Activated T-cell treated with anti-CD3 and anti-CD28 coated beads, Interleukin-2, amount 50 U/mL, for 4 hours (primary cell): Measurements from ENCODE around the gene LPGAT1. TPM values are rescaled to one million over a fixed set of nuclear protein-coding genes. Genes with fewer than 3 reads are reported as not detected.
"Not testable (repeated sequence)": the region's sequence is repeated elsewhere in the genome, so short reads cannot be mapped to it uniquely, and the experiment has no call there.

ENCODE experiments used
- ATAC-seq, 2 donors: fragments of 200-7000 bp; cut with Tn5 transposase; one replicate each; pipeline ENCODE4 v1.10.0; 2021
- DNase-seq: peaks from one replicate; pipeline ENCODE4 v3.0.0-alpha.2; 2020
- H3K27me3 Mint-ChIP-seq: one replicate; pipeline ENCODE4 v1.8.0; 2021; ENCODE audit warnings: low read depth, mixed read lengths
- H3K36me3 Mint-ChIP-seq: one replicate; pipeline ENCODE4 v1.8.0; 2022; ENCODE audit warnings: mixed read lengths; ENCODE audit not compliant: insufficient read depth
- H3K4me1 Mint-ChIP-seq: one replicate; pipeline ENCODE4 v1.8.0; 2021; ENCODE audit warnings: low read depth, mixed read lengths
- H3K4me3 Mint-ChIP-seq: one replicate; pipeline ENCODE4 v1.8.0; 2021; ENCODE audit warnings: mild to moderate bottlenecking, moderate library complexity, mixed read lengths
- H3K9me3 Mint-ChIP-seq: one replicate; pipeline ENCODE4 v1.8.0; 2021; ENCODE audit warnings: mixed read lengths
- total RNA-seq, 3 donors: library from RNA; stranded (reverse); gene quantifications; one replicate each; pipeline ENCODE4 v1.2.1, GENCODE V29; 2021

The LPGAT1 gene
- total RNA-seq, 3 donors from 2014 or later = 31.7 to 46.9 (median 36.0) TPM

DNA sequence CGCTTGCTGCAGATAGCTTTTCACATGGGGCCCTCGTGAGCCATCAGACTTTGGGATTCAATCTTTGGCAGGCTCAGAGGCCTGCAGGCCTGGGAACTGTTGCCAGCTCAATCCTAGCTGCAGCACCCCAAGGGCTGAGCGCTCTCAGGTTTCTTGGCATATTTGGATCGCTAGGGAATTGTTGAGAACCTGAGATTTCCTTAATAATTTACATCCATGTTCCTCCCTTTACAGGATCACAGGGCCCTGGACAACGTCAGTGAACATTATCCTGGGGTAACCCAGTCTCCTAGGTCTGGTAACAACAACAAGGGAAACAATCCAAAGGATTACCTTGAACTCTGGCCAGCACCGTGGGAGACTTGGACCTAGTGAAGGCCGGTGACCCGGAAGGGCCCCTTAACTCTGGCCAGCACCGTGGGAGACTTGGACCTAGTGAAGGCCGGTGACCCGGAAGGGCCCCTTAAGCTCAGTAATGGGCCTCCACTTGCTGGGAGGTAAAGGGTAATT is 105.8 kb downstream of the LPGAT1 start:
- Mint-ChIP-seq H3K36me3 (no peaks in the 10 kb centered on the region), H3K9me3 (no peaks in the 10 kb centered on the region), H3K27me3 (peaks cover 2% of the 10 kb centered on the region), H3K4me1 (no peaks in the 10 kb centered on the region), H3K4me3 (no peak overlapping the region)
- no peak for ATAC-seq
- no peak for DNase-seq

DNA sequence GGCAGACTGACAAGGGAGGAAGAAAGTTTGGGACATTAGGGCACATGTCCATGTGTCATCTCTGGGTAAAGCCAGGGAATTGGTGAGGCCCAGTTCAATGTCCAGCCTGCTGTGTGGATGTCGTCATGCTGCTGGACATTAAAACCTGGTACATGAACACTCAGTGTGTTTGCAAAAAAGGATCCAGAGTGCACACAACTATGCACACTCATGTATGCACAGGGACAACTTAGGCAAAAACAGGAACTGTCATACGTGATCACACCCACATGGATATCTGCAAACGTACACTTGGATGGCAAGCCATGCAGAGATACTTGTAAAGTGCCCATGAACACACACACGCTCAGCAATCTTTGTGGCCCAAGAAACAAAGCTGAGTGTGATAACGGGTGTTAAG is 107.3 kb downstream of the LPGAT1 start:
- Mint-ChIP-seq H3K9me3 (no peaks in the 10 kb centered on the region), H3K36me3 (no peaks in the 10 kb centered on the region), H3K4me3 (no peak overlapping the region), H3K27me3 (peaks cover 2% of the 10 kb centered on the region), H3K4me1 (no peaks in the 10 kb centered on the region)
- ATAC-seq = no peak
- DNase-seq = no peak

DNA sequence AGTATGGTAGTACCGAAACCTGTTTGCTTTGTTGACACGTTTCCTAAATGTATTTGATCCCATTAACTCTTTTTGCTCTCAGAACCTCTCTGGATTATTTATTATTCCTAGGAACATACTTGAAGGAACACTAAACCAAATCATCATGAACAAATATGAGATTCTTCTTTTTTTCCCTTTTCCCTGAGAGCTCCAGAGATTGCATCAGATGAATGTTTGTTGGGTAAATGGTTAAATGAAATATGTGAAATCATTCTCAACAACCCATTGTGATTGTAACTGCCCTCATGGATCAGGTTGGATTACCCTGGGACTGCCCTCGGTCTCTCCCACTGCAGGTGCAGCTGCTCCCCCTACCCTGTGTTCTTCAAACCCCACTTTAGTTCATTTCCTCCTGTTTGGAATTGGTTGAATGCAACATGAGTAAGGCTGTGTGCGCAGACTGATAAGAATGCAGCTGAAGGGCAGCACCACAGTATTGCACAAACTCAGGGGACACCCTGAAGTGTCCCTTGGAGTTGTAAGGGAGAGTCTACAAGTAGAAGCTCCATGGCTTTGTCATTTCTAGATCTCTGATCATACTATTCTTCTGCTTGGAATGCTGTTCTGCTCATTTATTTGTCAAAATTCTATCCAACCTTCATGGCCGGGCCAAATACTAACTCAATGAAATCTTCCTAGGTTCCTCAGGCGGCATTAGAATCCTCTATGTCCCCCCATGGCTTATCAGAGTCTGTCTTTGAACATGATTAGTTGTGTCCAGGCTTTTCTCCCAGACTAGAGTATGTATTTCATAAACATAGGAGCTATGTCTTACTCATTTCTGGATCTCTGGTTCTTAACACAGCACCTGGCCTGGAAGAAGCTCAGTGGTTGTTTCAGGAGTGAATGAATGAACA is 108.0 kb downstream of the LPGAT1 start:
- DNase-seq (no peak), ATAC-seq (no peak)
- H3K4me3 Mint-ChIP-seq = no peak overlapping the region
- H3K36me3 Mint-ChIP-seq = no peaks in the 10 kb centered on the region
- H3K27me3 Mint-ChIP-seq = peaks cover 2% of the 10 kb centered on the region
- H3K9me3 Mint-ChIP-seq = no peaks in the 10 kb centered on the region
- no peaks in the 10 kb centered on the region for H3K4me1 Mint-ChIP-seq

DNA sequence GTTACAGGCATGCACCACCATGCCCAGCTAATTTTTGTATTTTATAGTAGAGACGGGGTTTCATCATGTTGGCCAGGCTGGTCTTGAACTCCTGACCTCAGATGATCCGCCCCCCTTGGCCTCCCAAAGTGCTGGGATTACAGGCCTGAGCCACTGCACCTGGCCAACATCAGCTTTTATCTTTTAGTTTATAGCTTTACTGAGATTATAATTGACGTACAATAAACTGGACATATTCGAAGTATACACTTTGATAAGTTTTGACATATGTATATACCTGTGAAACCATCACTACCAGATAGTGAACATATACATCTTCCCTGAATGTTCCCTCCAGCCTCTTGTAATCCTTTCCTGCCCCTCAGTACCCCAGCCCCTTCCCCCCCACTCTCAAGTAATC is 114.0 kb downstream of the LPGAT1 start:
- H3K4me1 Mint-ChIP-seq, H3K9me3 Mint-ChIP-seq, ATAC-seq, H3K27me3 Mint-ChIP-seq, H3K4me3 Mint-ChIP-seq, H3K36me3 Mint-ChIP-seq, DNase-seq: not testable (repeated sequence)

DNA sequence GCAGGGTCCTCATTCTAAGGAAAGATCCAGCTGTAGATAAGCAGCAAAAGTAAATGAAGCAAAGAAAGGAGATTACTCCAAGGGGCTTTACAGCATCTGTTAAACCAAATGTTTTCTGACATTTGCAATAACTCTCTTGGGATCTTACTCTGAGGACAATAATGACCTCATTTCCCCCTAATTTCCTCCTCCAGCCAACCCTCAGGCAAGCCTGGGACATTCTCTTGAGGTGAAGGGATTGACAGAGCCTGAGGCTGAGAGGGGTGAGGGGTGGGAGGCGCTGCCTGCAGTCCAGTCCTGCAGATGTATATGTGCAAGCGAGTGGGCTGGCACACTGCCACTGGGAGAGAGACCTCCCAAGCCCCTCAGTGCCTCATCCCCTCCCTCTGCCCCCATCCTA is 114.6 kb downstream of the LPGAT1 start:
- no peaks in the 10 kb centered on the region for H3K4me1 Mint-ChIP-seq
- no peak for ATAC-seq

DNA sequence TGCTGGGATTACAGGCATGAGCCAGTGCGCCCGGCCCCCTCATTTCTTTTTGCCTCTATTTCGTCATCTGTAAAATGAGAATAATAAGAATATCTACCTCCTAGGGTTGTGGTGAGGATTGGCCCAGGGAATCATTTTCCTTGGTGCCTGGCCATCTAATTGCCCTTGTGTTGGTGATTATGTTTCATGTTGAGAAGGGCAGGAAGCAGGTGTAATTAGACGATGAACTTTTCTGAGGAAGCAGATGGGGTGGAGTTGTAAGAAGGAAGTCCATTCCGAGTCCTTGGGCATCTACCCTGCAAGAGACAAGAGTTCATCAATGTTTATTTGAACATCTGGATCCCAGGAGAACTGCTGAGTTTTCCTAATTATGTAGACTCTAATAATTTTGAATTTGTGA is 116.4 kb downstream of the LPGAT1 start:
- H3K4me1 Mint-ChIP-seq = no peaks in the 10 kb centered on the region
- H3K9me3 Mint-ChIP-seq = no peaks in the 10 kb centered on the region
- DNase-seq = no peak
- no peaks in the 10 kb centered on the region for H3K27me3 Mint-ChIP-seq
- no peak for ATAC-seq
- no peaks in the 10 kb centered on the region for H3K36me3 Mint-ChIP-seq
- no peak overlapping the region for H3K4me3 Mint-ChIP-seq

More for the DNA sequence above, 114.6 kb downstream of the LPGAT1 start:
- Mint-ChIP-seq H3K36me3 (no peaks in the 10 kb centered on the region), H3K4me3 (no peak overlapping the region), H3K27me3 (no peaks in the 10 kb centered on the region), H3K9me3 (no peaks in the 10 kb centered on the region)
- DNase-seq = no peak

DNA sequence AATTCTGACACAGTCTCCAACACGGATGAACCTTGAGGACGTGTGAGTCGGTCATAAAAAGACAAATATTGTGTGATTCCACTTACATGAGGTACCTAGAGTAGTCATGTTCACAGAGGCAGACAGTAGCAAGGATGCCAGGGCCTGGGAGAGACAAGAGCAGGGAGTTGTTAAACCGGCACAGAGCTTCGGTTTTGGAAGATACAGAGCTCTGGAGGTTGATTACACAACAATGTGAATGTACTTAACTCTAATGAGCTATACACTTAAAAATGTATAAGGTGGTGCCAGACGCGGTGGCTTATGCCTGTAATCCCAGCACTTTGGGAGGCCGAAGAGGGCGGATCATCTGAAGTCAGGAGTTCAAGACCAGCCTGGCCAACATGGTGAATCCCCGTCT is 117.3 kb downstream of the LPGAT1 start:
- H3K9me3 Mint-ChIP-seq = no peaks in the 10 kb centered on the region
- no peaks in the 10 kb centered on the region for H3K27me3 Mint-ChIP-seq
- no peak for ATAC-seq
- H3K4me3 Mint-ChIP-seq = no peak overlapping the region
- H3K4me1 Mint-ChIP-seq = no peaks in the 10 kb centered on the region
- no peak for DNase-seq
- no peaks in the 10 kb centered on the region for H3K36me3 Mint-ChIP-seq

DNA sequence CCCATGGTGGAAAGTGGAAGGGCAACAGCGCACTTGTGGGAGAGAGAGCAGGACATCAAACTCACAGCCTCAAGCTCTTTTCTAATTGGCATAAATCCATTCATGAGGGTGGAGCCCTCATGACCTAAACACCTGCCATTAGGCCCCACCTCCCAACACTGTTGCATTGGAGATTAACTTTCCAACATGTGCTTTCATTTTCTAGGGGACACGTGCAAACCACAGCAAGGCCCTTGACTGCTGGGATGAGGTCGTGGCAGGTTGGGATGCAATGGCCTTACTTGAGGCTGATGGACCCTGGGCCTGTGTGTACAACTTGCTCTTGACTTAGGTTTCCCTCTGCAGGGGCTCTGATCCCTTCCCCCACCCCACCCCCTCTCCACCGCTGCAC is 119.3 kb downstream of the LPGAT1 start:
- no peaks in the 10 kb centered on the region for H3K4me1 Mint-ChIP-seq
- no peak for ATAC-seq
- DNase-seq = no peak
- H3K4me3 Mint-ChIP-seq = no peak overlapping the region
- no peaks in the 10 kb centered on the region for H3K9me3 Mint-ChIP-seq
- no peaks in the 10 kb centered on the region for H3K36me3 Mint-ChIP-seq
- H3K27me3 Mint-ChIP-seq = no peaks in the 10 kb centered on the region

DNA sequence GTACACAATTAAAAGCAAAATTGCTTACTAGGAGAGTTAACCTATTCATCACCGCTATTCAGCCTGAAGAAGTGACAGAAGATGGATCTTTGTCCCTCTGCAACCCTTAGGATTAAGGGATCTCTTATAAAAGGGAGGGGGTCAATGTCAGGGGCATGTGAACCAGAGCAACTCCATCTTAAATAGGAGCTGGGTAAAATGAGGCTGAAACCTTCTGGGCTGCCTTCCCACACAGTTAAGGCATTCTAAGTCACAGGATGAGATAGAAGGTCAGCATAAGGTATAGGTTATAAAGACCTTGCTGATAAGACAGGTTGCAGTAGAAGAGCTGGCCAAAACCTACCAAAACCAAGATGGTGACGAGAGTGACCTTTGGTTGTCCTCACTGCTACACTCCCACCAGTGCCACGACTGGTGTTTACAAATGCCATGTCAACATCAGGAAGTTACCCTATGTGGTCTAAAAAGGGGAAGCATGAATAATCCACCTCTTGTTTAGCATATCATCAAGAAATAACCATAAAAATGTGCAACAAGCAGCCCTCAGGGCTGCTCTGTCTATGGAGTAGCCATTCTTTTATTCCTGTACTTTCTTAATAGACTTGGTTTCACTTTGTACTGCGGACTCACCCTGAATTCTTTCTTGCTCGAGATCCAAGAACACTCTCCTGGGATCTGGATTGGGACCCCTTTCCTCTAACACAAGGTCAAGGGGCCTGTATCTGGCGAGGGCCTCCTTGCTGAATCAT is 119.8 kb downstream of the LPGAT1 start:
- ATAC-seq (no peak), DNase-seq (no peak)
- Mint-ChIP-seq H3K4me1 (no peaks in the 10 kb centered on the region), H3K27me3 (no peaks in the 10 kb centered on the region), H3K9me3 (no peaks in the 10 kb centered on the region), H3K36me3 (no peaks in the 10 kb centered on the region), H3K4me3 (no peak overlapping the region)

DNA sequence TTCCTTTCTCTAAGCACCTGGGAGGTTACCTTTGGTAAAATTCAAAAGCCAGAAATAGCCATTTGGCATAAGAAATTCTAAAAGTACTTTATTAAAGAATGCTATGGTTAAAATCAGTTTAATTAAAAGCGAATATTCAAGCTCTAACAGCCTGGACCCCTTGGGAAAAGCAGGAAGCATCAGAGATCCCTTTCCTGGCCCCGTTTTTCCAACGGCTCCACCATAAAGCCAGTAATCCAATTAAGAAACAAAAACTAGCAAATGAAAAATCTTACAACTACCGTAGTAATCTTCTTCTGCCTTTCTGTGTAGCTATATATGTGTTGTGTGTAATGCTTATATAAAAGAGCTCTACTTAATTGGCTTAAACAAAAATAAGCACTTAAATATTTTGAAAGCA is 121.6 kb downstream of the LPGAT1 start:
- H3K27me3 Mint-ChIP-seq = no peaks in the 10 kb centered on the region
- H3K4me3 Mint-ChIP-seq = no peak overlapping the region
- DNase-seq (no peak), ATAC-seq (no peak)
- H3K4me1 Mint-ChIP-seq = no peaks in the 10 kb centered on the region
- H3K36me3 Mint-ChIP-seq = no peaks in the 10 kb centered on the region
- no peaks in the 10 kb centered on the region for H3K9me3 Mint-ChIP-seq

DNA sequence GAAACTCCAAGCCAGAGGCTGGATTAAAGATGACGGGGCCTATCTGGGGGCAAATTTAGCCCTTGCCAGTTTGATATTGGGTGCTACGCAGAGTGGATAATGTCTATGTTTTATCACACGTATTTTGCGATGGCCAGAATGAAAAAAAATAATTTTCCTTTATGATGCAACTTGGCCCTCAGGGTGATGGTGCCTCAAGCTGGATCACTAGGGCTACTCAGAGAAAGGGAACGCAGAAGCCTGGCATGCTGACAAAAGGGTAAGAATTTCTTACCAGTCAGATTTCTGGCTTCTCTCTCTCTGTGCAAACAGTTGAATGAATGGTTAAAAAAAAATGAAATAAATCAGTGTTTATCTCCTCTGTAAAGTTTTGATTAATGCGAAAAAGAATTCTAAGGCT is 122.6 kb downstream of the LPGAT1 start:
- H3K9me3 Mint-ChIP-seq = no peaks in the 10 kb centered on the region
- no peak for ATAC-seq
- H3K36me3 Mint-ChIP-seq = no peaks in the 10 kb centered on the region
- H3K27me3 Mint-ChIP-seq = no peaks in the 10 kb centered on the region
- H3K4me1 Mint-ChIP-seq = no peaks in the 10 kb centered on the region
- no peak for DNase-seq
- H3K4me3 Mint-ChIP-seq = no peak overlapping the region

DNA sequence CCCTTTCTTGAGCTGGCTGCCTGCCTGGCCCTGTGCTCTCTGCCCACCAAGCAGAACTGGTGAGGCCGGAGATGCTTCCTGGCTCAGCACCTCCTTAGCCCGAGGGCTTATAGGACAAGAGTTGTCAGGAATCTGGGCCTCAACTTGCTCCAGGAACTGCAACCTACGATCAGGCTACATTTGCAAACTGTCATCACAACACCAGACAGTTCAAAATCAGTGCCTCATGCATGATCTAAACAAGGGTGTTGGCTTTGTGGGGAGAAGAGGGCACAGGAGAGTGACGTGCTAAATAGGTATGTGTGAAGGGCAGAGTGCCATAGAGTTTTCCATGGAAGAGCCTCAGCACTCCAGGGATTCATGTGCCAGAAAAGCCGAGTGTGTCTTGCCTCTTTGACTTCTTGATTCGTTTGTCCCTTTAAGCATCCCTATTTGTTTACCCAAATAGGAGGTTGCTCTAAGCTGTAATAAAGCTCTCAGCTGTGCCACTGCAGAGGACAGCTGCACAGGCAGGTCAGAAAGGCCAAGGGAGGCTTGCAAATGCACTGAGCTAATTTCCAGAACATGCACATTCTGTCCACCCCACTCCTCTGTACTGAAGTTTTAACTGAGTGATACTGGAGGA is 125.0 kb downstream of the LPGAT1 start:
- no peak for ATAC-seq
- H3K4me1 Mint-ChIP-seq = no peaks in the 10 kb centered on the region
- H3K36me3 Mint-ChIP-seq = no peaks in the 10 kb centered on the region
- no peaks in the 10 kb centered on the region for H3K9me3 Mint-ChIP-seq
- DNase-seq = no peak
- no peak overlapping the region for H3K4me3 Mint-ChIP-seq
- no peaks in the 10 kb centered on the region for H3K27me3 Mint-ChIP-seq

DNA sequence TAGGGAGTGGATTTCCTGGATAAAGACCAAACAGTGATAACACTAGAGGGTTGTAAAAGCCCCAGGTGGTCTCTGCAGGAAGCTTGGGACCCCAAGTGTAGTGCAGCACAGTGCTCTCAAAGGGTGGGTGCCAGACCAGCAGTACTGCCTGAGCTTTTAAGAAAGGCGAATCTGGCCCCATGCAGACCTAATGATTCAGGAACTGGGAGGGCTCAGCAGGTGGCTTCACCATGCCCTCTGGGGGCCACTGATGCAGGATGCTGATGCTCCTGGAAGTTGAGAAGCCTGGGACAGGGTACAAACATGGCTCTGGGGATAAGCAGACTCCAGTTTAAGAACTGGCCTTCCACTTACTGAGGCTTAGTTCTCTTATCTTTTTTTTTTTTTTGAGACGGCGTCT is 126.0 kb downstream of the LPGAT1 start:
- no peak for ATAC-seq
- H3K9me3 Mint-ChIP-seq = no peaks in the 10 kb centered on the region
- peaks cover under 1% of the 10 kb centered on the region for H3K4me1 Mint-ChIP-seq

DNA sequence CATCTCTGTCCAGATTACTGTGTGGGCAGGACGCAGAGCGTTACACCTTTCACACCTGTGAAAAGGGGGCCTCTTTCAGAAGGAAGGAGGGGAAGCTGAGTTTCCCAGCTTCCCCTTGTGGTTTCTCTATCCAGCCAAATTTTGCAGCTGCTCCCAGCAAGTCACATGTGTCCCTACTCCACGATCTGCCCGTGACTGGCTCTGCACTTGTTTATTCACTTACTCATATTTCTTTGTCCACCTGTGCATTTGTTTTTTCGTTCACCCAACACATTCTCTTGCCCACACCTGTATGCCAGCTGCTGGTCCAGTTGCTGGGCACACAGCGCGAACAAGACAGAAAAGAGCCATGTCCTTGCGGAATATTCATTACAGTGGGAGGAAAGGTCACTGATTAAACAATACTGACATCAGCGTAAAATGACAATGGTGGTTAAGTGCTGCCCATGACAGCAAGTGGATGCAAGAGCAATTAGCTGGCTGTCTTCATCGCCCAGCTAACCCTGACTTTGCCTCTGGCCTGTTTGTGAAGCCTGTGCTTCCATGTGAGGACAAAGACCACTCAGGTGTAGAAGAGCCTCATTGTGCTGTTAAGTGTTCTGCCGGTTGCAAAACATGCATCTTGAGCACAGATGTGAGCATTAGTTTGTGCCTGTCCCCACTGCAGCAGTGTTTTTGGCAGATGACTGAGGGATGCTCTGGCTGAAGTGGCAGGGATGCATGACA is 126.6 kb downstream of the LPGAT1 start:
- Mint-ChIP-seq H3K36me3 (no peaks in the 10 kb centered on the region), H3K9me3 (no peaks in the 10 kb centered on the region), H3K4me3 (no peak overlapping the region), H3K27me3 (peaks cover 4% of the 10 kb centered on the region), H3K4me1 (peaks cover 4% of the 10 kb centered on the region)
- no peak for ATAC-seq
- DNase-seq = no peak

More for the DNA sequence above, 126.0 kb downstream of the LPGAT1 start:
- Mint-ChIP-seq H3K4me3 (no peak overlapping the region), H3K36me3 (no peaks in the 10 kb centered on the region), H3K27me3 (peaks cover 2% of the 10 kb centered on the region)
- no peak for DNase-seq
